ENCODE data around the gene S100A13.

- TF ChIP-seq CTCF (conservative IDR thresholded peaks at IDR 0.05 in 1 of 2, IDR thresholded peaks at IDR 0.05 in 1 of 2; ENCODE audit: low read depth in 1 of 2, low read length in 2 of 2), result no peak
- TF ChIP-seq EZH2 (IDR thresholded peaks at IDR 0.05; ENCODE audit: low read length, missing control alignments), result no peak
Measured at GRCh38 chr1:153652805-153653500, 25.6 kb upstream of the S100A13 start.

Data from fibroblast of lung (primary cell).